ENCODE results near the gene HIPK2. TPM values are rescaled to one million over a fixed set of nuclear protein-coding genes. Genes with fewer than 3 reads are reported as not detected.

Gene HIPK2
- total RNA-seq, 2 donors from 2014 or later = 95.1 to 125 TPM

GRCh38 chr7:139681463-139681755, 96.4 kb downstream of the HIPK2 start:
- Mint-ChIP-seq H3K4me3 (no peak overlapping the region), H3K27ac (peak overlapping the region; percentile 26), H3K9me3 (peaks cover 11% of the 10 kb centered on the region), H3K27me3 (ENCODE audit: insufficient read depth) (no peaks in the 10 kb centered on the region), H3K36me3 (ENCODE audit: low read depth) (peaks cover 47% of the 10 kb centered on the region), H3K4me1 (peaks cover 42% of the 10 kb centered on the region)
- no peak overlapping the region for H3K9ac ChIP-seq (ENCODE audit: extremely low read depth, low read length, poor library complexity, severe bottlenecking)
- WGBS, 2 experiments (ENCODE audit: insufficient coverage in 1 of 2, insufficient read length in 1 of 2) = 87 to 96% methylated on average over 5 to 6 of the region's 6 CpGs
- H3K4me3 ChIP-seq (ENCODE audit: low read length) = no peak overlapping the region
- DNase-seq = no peak
- H3K27me3 ChIP-seq (ENCODE audit: control insufficient read depth, insufficient read depth, low read length, poor library complexity, severe bottlenecking) = no peaks in the 10 kb centered on the region
- no peak for TF ChIP-seq CTCF (conservative IDR thresholded peaks at IDR 0.05)
- peaks cover 21% of the 10 kb centered on the region for H3K9me3 ChIP-seq (ENCODE audit: control insufficient read depth, low read length)
- H3K4me1 ChIP-seq (ENCODE audit: control insufficient read depth, insufficient read depth, low read length) = peaks cover 15% of the 10 kb centered on the region
- H3K36me3 ChIP-seq (ENCODE audit: control insufficient read depth, insufficient read depth, low read length) = peaks cover 41% of the 10 kb centered on the region
- no peak overlapping the region for H3K27ac ChIP-seq (ENCODE audit: low read depth, low read length)

GRCh38 chr7:139680676-139681462, 96.9 kb downstream of the HIPK2 start:
- Mint-ChIP-seq H3K4me1 (peaks cover 42% of the 10 kb centered on the region), H3K27ac (no peak overlapping the region)
- H3K27ac ChIP-seq (ENCODE audit: low read depth, low read length) = no peak overlapping the region

GRCh38 chr7:139679731-139680594, 97.8 kb downstream of the HIPK2 start:
- no peak overlapping the region for H3K9ac ChIP-seq (ENCODE audit: extremely low read depth, low read length, poor library complexity, severe bottlenecking)
- no peak for DNase-seq
- peak overlapping the region; percentile 36 for H3K27ac ChIP-seq (ENCODE audit: low read depth, low read length)

More at GRCh38 chr7:139680676-139681462, 96.9 kb downstream of the HIPK2 start:
- Histone ChIP-seq H3K4me1 (ENCODE audit: control insufficient read depth, insufficient read depth, low read length) (peaks cover 15% of the 10 kb centered on the region), H3K4me3 (ENCODE audit: low read length) (no peak overlapping the region), H3K9me3 (ENCODE audit: control insufficient read depth, low read length) (peaks cover 16% of the 10 kb centered on the region), H3K36me3 (ENCODE audit: control insufficient read depth, insufficient read depth, low read length) (peaks cover 36% of the 10 kb centered on the region), H3K27me3 (ENCODE audit: control insufficient read depth, insufficient read depth, low read length, poor library complexity, severe bottlenecking) (no peaks in the 10 kb centered on the region), H3K9ac (ENCODE audit: extremely low read depth, low read length, poor library complexity, severe bottlenecking) (no peak overlapping the region)
- no peak for DNase-seq
- no peak for TF ChIP-seq CTCF (conservative IDR thresholded peaks at IDR 0.05)
- peaks cover 41% of the 10 kb centered on the region for H3K36me3 Mint-ChIP-seq (ENCODE audit: low read depth)
- H3K9me3 Mint-ChIP-seq = peaks cover 7% of the 10 kb centered on the region
- WGBS, 2 experiments (ENCODE audit: insufficient coverage in 1 of 2, insufficient read length in 1 of 2) = 86 to 93% methylated on average over 11 of the region's 11 CpGs
- no peak overlapping the region for H3K4me3 Mint-ChIP-seq
- no peaks in the 10 kb centered on the region for H3K27me3 Mint-ChIP-seq (ENCODE audit: insufficient read depth)

More at GRCh38 chr7:139679731-139680594, 97.8 kb downstream of the HIPK2 start:
- peaks cover 44% of the 10 kb centered on the region for H3K4me1 Mint-ChIP-seq
- no peaks in the 10 kb centered on the region for H3K27me3 Mint-ChIP-seq (ENCODE audit: insufficient read depth)
- H3K4me3 Mint-ChIP-seq = no peak overlapping the region
- no peak overlapping the region for H3K4me3 ChIP-seq (ENCODE audit: low read length)
- H3K36me3 Mint-ChIP-seq (ENCODE audit: low read depth) = peaks cover 33% of the 10 kb centered on the region
- H3K27ac Mint-ChIP-seq = no peak overlapping the region
- WGBS, 2 experiments (ENCODE audit: insufficient coverage in 1 of 2, insufficient read length in 1 of 2) = 89 to 93% methylated on average over 11 to 13 of the region's 13 CpGs
- peaks cover 15% of the 10 kb centered on the region for H3K4me1 ChIP-seq (ENCODE audit: control insufficient read depth, insufficient read depth, low read length)
- peaks cover 34% of the 10 kb centered on the region for H3K36me3 ChIP-seq (ENCODE audit: control insufficient read depth, insufficient read depth, low read length)
- no peaks in the 10 kb centered on the region for H3K27me3 ChIP-seq (ENCODE audit: control insufficient read depth, insufficient read depth, low read length, poor library complexity, severe bottlenecking)
- H3K9me3 ChIP-seq (ENCODE audit: control insufficient read depth, low read length) = peaks cover 7% of the 10 kb centered on the region
- peaks cover 3% of the 10 kb centered on the region for H3K9me3 Mint-ChIP-seq
- no peak for TF ChIP-seq CTCF (conservative IDR thresholded peaks at IDR 0.05)
